SH-SY5Y (cell line): ENCODE measurements around the gene TEX35.

Experiments
- GATA2 ChIP-seq: IDR thresholded peaks from 2 replicates; pipeline ENCODE4 v1.6.1; 2011; ENCODE audit warnings: mild to moderate bottlenecking, low read depth, low read length
- GATA3 ChIP-seq: IDR thresholded peaks from 2 replicates; pipeline ENCODE4 v1.6.1; 2011; ENCODE audit warnings: low read depth, mild to moderate bottlenecking, low read length, moderate library complexity

GRCh38 chr1:178483251-178483957 is 29.5 kb upstream of the TEX35 start:
- TF ChIP-seq GATA2, result no peak
- no peak for TF ChIP-seq GATA3
